ENCODE results near the gene SRF. TPM values are rescaled to one million over a fixed set of nuclear protein-coding genes. Genes with fewer than 3 reads are reported as not detected.

The SRF gene
- total RNA-seq, 1 donor from 2014 or later, result 35.2 TPM

DNA sequence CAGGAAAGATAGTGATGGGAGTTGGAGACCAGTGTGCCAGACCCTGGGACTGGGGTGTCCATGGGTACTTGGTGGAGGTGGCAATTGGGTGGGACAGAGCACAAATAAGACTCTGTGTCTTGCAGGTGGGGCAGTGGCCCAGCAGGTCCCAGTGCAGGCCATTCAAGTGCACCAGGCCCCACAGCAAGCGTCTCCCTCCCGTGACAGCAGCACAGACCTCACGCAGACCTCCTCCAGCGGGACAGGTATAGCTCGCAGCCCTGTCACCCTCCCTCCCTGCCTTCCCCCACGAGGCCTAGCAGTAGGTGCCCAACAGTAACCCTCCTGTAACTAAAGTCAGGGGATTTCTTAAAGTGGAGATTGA is 5.3 kb downstream of the SRF start:
- Mint-ChIP-seq H3K27me3 (no peaks in the 10 kb centered on the region), H3K4me3 (no peak overlapping the region), H3K36me3 (peaks cover 9% of the 10 kb centered on the region), H3K27ac (peak overlapping the region; percentile 51), H3K4me1 (ENCODE audit: unreplicated experiment) (peaks cover 31% of the 10 kb centered on the region), H3K9me3 (no peaks in the 10 kb centered on the region)
- TF ChIP-seq, protein P1, sequence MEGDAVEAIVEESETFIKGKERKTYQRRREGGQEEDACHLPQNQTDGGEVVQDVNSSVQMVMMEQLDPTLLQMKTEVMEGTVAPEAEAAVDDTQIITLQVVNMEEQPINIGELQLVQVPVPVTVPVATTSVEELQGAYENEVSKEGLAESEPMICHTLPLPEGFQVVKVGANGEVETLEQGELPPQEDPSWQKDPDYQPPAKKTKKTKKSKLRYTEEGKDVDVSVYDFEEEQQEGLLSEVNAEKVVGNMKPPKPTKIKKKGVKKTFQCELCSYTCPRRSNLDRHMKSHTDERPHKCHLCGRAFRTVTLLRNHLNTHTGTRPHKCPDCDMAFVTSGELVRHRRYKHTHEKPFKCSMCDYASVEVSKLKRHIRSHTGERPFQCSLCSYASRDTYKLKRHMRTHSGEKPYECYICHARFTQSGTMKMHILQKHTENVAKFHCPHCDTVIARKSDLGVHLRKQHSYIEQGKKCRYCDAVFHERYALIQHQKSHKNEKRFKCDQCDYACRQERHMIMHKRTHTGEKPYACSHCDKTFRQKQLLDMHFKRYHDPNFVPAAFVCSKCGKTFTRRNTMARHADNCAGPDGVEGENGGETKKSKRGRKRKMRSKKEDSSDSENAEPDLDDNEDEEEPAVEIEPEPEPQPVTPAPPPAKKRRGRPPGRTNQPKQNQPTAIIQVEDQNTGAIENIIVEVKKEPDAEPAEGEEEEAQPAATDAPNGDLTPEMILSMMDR (conservative IDR thresholded peaks at IDR 0.05), result no peak
- DNase-seq (ENCODE audit: extremely low spot score, unreplicated experiment), result no peak

DNA sequence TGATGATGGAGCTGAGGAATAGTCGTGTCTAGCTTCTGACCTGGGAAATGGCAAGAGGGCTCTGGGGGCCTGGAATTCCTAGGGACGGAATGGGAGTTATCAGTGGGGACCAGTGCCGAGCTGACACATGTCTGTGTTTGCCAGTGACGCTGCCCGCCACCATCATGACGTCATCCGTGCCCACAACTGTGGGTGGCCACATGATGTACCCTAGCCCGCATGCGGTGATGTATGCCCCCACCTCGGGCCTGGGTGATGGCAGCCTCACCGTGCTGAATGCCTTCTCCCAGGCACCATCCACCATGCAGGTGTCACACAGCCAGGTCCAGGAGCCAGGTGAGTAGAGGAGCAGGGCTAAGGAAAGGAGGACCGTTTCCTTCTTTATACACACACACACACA is 7.1 kb downstream of the SRF start:
- H3K9me3 Mint-ChIP-seq, result no peaks in the 10 kb centered on the region
- H3K36me3 Mint-ChIP-seq, result peaks cover 9% of the 10 kb centered on the region
- no peaks in the 10 kb centered on the region for H3K27me3 Mint-ChIP-seq
- no peak overlapping the region for H3K4me3 Mint-ChIP-seq
- TF ChIP-seq, protein P1 (conservative IDR thresholded peaks at IDR 0.05), result no peak
- DNase-seq (ENCODE audit: extremely low spot score, unreplicated experiment), result no peak
- no peak overlapping the region for H3K27ac Mint-ChIP-seq
- H3K4me1 Mint-ChIP-seq (ENCODE audit: unreplicated experiment), result peaks cover 34% of the 10 kb centered on the region

DNA sequence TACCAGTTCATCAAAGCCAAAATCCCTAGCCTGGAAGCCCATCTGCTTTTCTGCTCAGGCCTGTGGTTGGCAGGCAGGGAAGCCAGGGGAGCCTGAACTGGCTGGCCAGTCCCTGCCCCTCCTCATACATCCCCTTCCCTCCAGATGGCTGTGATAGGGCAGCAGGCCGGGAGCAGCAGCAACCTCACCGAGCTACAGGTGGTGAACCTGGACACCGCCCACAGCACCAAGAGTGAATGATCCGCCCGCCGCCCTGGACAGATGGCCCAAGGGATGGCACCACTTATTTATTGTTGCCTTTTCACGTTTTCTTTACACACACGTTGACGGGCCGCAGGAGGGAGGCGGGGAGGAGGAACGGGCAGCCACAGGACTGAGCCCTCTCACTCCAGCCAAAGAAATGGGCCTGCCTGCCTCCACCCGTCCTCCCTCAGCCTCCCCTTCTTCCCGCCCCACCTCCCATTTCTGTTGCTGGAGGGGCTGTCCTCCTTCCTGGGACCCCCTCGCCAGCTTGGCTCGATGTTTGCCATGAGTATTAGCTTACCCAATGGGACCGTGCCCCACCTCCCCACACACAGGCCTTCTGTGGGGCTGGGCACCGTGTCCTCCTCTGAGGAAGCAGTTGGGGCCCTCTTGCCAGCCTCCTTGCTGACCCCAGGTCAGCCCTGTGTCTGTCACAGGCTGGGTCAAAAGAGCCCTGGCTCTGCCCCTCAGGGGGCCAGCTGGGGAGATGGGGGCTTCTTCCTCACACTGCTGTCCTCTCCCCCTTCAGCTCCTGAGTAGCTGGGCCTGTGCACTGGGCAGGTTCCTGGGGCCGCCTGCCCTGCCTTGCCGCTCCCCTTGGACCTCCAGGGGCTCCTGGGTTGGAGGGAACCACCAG is 8.1 kb downstream of the SRF start:
- no peak overlapping the region for H3K27ac Mint-ChIP-seq
- no peaks in the 10 kb centered on the region for H3K9me3 Mint-ChIP-seq
- no peak overlapping the region for H3K4me3 Mint-ChIP-seq
- peaks cover 29% of the 10 kb centered on the region for H3K4me1 Mint-ChIP-seq (ENCODE audit: unreplicated experiment)
- H3K27me3 Mint-ChIP-seq, result no peaks in the 10 kb centered on the region
- H3K36me3 Mint-ChIP-seq, result peaks cover 9% of the 10 kb centered on the region
- TF ChIP-seq, protein P1 (conservative IDR thresholded peaks at IDR 0.05), result no peak
- DNase-seq (ENCODE audit: extremely low spot score, unreplicated experiment), result no peak

DNA sequence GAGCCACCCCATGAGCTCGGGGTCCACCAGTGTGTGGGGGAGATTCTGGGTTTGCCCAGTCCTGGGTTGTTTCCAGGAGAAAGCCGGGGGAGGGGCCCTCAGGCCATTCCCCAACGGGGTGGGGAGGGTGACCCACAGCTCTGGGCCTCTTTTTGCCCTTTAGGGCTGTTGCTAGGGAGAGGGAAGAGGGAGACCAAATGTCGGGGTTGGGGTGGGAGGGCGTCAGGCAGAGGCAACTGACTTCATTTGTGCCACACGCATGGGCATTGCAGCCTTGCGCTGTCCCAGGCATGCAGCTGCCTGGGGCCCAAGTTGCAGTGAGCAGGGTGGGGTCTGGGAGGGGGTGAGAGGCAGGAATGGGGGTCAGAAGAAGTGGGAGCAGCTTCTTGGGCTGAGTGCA is 9.0 kb downstream of the SRF start:
- TF ChIP-seq, protein P1 (conservative IDR thresholded peaks at IDR 0.05), result no peak
- no peak for DNase-seq (ENCODE audit: extremely low spot score, unreplicated experiment)
- no peak overlapping the region for H3K4me3 Mint-ChIP-seq
- peaks cover 23% of the 10 kb centered on the region for H3K4me1 Mint-ChIP-seq (ENCODE audit: unreplicated experiment)
- peaks cover 10% of the 10 kb centered on the region for H3K36me3 Mint-ChIP-seq
- no peaks in the 10 kb centered on the region for H3K27me3 Mint-ChIP-seq
- H3K9me3 Mint-ChIP-seq, result no peaks in the 10 kb centered on the region
- no peak overlapping the region for H3K27ac Mint-ChIP-seq

DNA sequence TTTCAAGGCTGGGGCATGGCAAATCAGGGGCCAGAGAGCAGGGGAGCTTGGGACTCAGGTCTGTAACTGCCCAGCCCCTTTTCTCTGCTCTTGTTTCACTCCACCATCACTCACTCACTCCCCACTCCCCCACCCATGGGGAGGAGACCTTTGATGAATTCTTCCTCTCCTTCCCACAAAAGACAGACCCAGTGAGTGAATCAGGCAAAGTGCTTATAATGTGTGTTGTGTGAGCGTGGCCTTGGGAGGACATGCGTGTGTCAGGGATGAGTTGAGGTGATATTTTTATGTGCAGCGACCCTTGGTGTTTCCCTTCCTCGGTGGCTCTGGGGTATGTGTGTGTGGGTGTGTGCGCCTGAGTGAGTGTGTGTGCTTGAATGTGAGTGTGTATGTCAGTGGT is 9.9 kb downstream of the SRF start:
- no peak for DNase-seq (ENCODE audit: extremely low spot score, unreplicated experiment)
- H3K4me3 Mint-ChIP-seq, result peak overlapping the region; percentile 94
- H3K27ac Mint-ChIP-seq, result peak overlapping the region; percentile 86
- peaks cover 14% of the 10 kb centered on the region for H3K36me3 Mint-ChIP-seq
- H3K4me1 Mint-ChIP-seq (ENCODE audit: unreplicated experiment), result peaks cover 22% of the 10 kb centered on the region
- no peaks in the 10 kb centered on the region for H3K27me3 Mint-ChIP-seq
- H3K9me3 Mint-ChIP-seq, result no peaks in the 10 kb centered on the region
- TF ChIP-seq, protein P1 (conservative IDR thresholded peaks at IDR 0.05), result no peak

Measured in type B pancreatic cell (in vitro differentiated cells).